Osteocyte (in vitro differentiated cells): ENCODE measurements around the gene GALNT9. TPM values are rescaled to one million over a fixed set of nuclear protein-coding genes. Genes with fewer than 3 reads are reported as not detected.

Experiments used
- DNase-seq: peaks from one replicate; pipeline ENCODE4 v3.0.0; 2021; ENCODE audit warnings: mixed read lengths; ENCODE audit not compliant: unreplicated experiment; ENCODE audit errors: extremely low spot score
- H3K27ac Mint-ChIP-seq: one replicate; pipeline ENCODE4 v1.8.0; 2021; ENCODE audit warnings: mild to moderate bottlenecking, mixed read lengths; ENCODE audit not compliant: unreplicated experiment
- H3K27me3 Mint-ChIP-seq: one replicate; pipeline ENCODE4 v1.8.0; 2021; ENCODE audit warnings: mixed read lengths; ENCODE audit not compliant: unreplicated experiment
- H3K36me3 Mint-ChIP-seq: one replicate; pipeline ENCODE4 v1.8.0; 2021; ENCODE audit warnings: mixed read lengths; ENCODE audit not compliant: unreplicated experiment
- H3K4me1 Mint-ChIP-seq: one replicate; pipeline ENCODE4 v1.8.0; 2021; ENCODE audit warnings: mixed read lengths; ENCODE audit not compliant: unreplicated experiment
- H3K4me3 Mint-ChIP-seq: one replicate; pipeline ENCODE4 v1.8.0; 2021; ENCODE audit warnings: mild to moderate bottlenecking, moderate library complexity, mixed read lengths; ENCODE audit not compliant: unreplicated experiment
- H3K9me3 Mint-ChIP-seq: one replicate; pipeline ENCODE4 v1.8.0; 2021; ENCODE audit warnings: mixed read lengths; ENCODE audit not compliant: unreplicated experiment
- CTCF ChIP-seq: fragments of 200-600 bp; sonication (generic); IDR thresholded peaks from 2 replicates; pipeline ENCODE4 v1.5.0; 2021; ENCODE audit warnings: antibody characterized with exemption, mild to moderate bottlenecking, moderate library complexity
- total RNA-seq: library from RNA; stranded (reverse); gene quantifications from 2 replicates; pipeline ENCODE4 v1.2.1, GENCODE V29; 2021

The GALNT9 gene
- total RNA-seq, 1 donor from 2014 or later: not detected

GRCh38 chr12:132187646-132188450 lies 141.5 kb downstream of the GALNT9 start:
- H3K36me3 Mint-ChIP-seq: no peaks in the 10 kb centered on the region
- H3K4me3 Mint-ChIP-seq: no peak overlapping the region
- H3K27ac Mint-ChIP-seq: no peak overlapping the region
- no peak for DNase-seq
- no peaks in the 10 kb centered on the region for H3K9me3 Mint-ChIP-seq
- peaks cover 41% of the 10 kb centered on the region for H3K27me3 Mint-ChIP-seq
- no peak for TF ChIP-seq CTCF
- peaks cover 7% of the 10 kb centered on the region for H3K4me1 Mint-ChIP-seq

- peaks cover 47% of the 10 kb centered on the region for H3K27me3 Mint-ChIP-seq
- no peaks in the 10 kb centered on the region for H3K36me3 Mint-ChIP-seq
- peaks cover 7% of the 10 kb centered on the region for H3K4me1 Mint-ChIP-seq
- no peak overlapping the region for H3K4me3 Mint-ChIP-seq
- TF ChIP-seq CTCF: no peak
- H3K27ac Mint-ChIP-seq: no peak overlapping the region
- no peaks in the 10 kb centered on the region for H3K9me3 Mint-ChIP-seq
- DNase-seq: no peak
Measured at GRCh38 chr12:132186857-132187620, 142.3 kb downstream of the GALNT9 start.

- DNase-seq: no peak
- Mint-ChIP-seq H3K9me3 (no peaks in the 10 kb centered on the region), H3K36me3 (no peaks in the 10 kb centered on the region), H3K4me1 (peaks cover 7% of the 10 kb centered on the region), H3K27ac (no peak overlapping the region), H3K27me3 (peaks cover 47% of the 10 kb centered on the region), H3K4me3 (no peak overlapping the region)
- no peak for TF ChIP-seq CTCF
Measured at GRCh38 chr12:132186208-132186856, 143.1 kb downstream of the GALNT9 start.

GRCh38 chr12:132185705-132186104 lies 143.7 kb downstream of the GALNT9 start:
- Mint-ChIP-seq H3K9me3 (no peaks in the 10 kb centered on the region), H3K36me3 (no peaks in the 10 kb centered on the region), H3K4me1 (peaks cover 7% of the 10 kb centered on the region), H3K27ac (no peak overlapping the region), H3K27me3 (peaks cover 44% of the 10 kb centered on the region), H3K4me3 (no peak overlapping the region)
- no peak for DNase-seq
- no peak for TF ChIP-seq CTCF
